Measurements from ENCODE around the gene EDN1. TPM values are rescaled to one million over a fixed set of nuclear protein-coding genes. Genes with fewer than 3 reads are reported as not detected.

The EDN1 gene
- total and polyA plus RNA-seq, 2 donors (not counting 1 experiment from before 2014, with no cell fraction given), result 0.17 to 10.1 TPM

- no peak for DNase-seq (ENCODE audit: low read depth in 2 of 2)
- Histone ChIP-seq H4K20me1 (ENCODE audit: control insufficient read depth, extremely low read depth, insufficient read depth, low read length) (no peaks in the 10 kb centered on the region), H3K9me3 (ENCODE audit: control insufficient read depth, insufficient read depth, low read depth, low read length) (no peaks in the 10 kb centered on the region), H3K27ac (ENCODE audit: insufficient read depth, low read length) (no peak overlapping the region), H3K36me3 (ENCODE audit: control insufficient read depth, insufficient read depth, low read length) (no peaks in the 10 kb centered on the region), H3K27me3 (ENCODE audit: control insufficient read depth, insufficient read depth, low read length) (no peaks in the 10 kb centered on the region), H3K4me3 (replicated peaks in 1 of 4; ENCODE audit: control extremely low read depth in 1 of 4, insufficient read depth in 1 of 4, low read depth in 3 of 4, low read length in 4 of 4) (no peak overlapping the region), H3K4me1 (ENCODE audit: control insufficient read depth, extremely low read depth, insufficient read depth, low read length) (no peaks in the 10 kb centered on the region), H3K4me2 (ENCODE audit: extremely low read depth, insufficient read depth, low read length) (no peak overlapping the region), H2AFZ (ENCODE audit: low read length) (no peak overlapping the region), H3K9ac (ENCODE audit: insufficient read depth, low read length) (no peak overlapping the region), H3K79me2 (ENCODE audit: control insufficient read depth, insufficient read depth, low read length) (no peaks in the 10 kb centered on the region)
- no peak for TF ChIP-seq EZH2 (IDR thresholded peaks at IDR 0.05; ENCODE audit: low read length, missing control alignments)
- TF ChIP-seq CTCF (conservative IDR thresholded peaks at IDR 0.05 in 1 of 2, IDR thresholded peaks at IDR 0.05 in 1 of 2; ENCODE audit: low read depth in 1 of 2, low read length in 2 of 2), result no peak
Measured at GRCh38 chr6:12258191-12258590, 32.0 kb upstream of the EDN1 start.

GRCh38 chr6:12258591-12259075, 31.5 kb upstream of the EDN1 start:
- no peaks in the 10 kb centered on the region for H3K27me3 ChIP-seq (ENCODE audit: control insufficient read depth, insufficient read depth, low read length)
- no peak for TF ChIP-seq CTCF (conservative IDR thresholded peaks at IDR 0.05 in 1 of 2, IDR thresholded peaks at IDR 0.05 in 1 of 2; ENCODE audit: low read depth in 1 of 2, low read length in 2 of 2)
- no peak for TF ChIP-seq EZH2 (IDR thresholded peaks at IDR 0.05; ENCODE audit: low read length, missing control alignments)
- no peaks in the 10 kb centered on the region for H3K36me3 ChIP-seq (ENCODE audit: control insufficient read depth, insufficient read depth, low read length)
- H3K4me1 ChIP-seq (ENCODE audit: control insufficient read depth, extremely low read depth, insufficient read depth, low read length), result no peaks in the 10 kb centered on the region
- DNase-seq (ENCODE audit: low read depth in 2 of 2), result no peak
- no peaks in the 10 kb centered on the region for H3K9me3 ChIP-seq (ENCODE audit: control insufficient read depth, insufficient read depth, low read depth, low read length)
- H3K79me2 ChIP-seq (ENCODE audit: control insufficient read depth, insufficient read depth, low read length), result no peaks in the 10 kb centered on the region
- H3K27ac ChIP-seq (ENCODE audit: insufficient read depth, low read length), result no peak overlapping the region
- no peak overlapping the region for H3K9ac ChIP-seq (ENCODE audit: insufficient read depth, low read length)
- H3K4me3 ChIP-seq (replicated peaks in 1 of 4; ENCODE audit: control extremely low read depth in 1 of 4, insufficient read depth in 1 of 4, low read depth in 3 of 4, low read length in 4 of 4), result no peak overlapping the region
- H2AFZ ChIP-seq (ENCODE audit: low read length), result no peak overlapping the region
- H4K20me1 ChIP-seq (ENCODE audit: control insufficient read depth, extremely low read depth, insufficient read depth, low read length), result no peaks in the 10 kb centered on the region
- no peak overlapping the region for H3K4me2 ChIP-seq (ENCODE audit: extremely low read depth, insufficient read depth, low read length)

- Histone ChIP-seq H3K79me2 (ENCODE audit: control insufficient read depth, insufficient read depth, low read length) (no peaks in the 10 kb centered on the region), H3K27ac (ENCODE audit: insufficient read depth, low read length) (no peak overlapping the region), H3K4me3 (replicated peaks in 1 of 4; ENCODE audit: control extremely low read depth in 1 of 4, insufficient read depth in 1 of 4, low read depth in 3 of 4, low read length in 4 of 4) (no peak overlapping the region), H2AFZ (ENCODE audit: low read length) (no peak overlapping the region), H3K4me2 (ENCODE audit: extremely low read depth, insufficient read depth, low read length) (no peak overlapping the region), H3K9ac (ENCODE audit: insufficient read depth, low read length) (no peak overlapping the region), H3K9me3 (ENCODE audit: control insufficient read depth, insufficient read depth, low read depth, low read length) (no peaks in the 10 kb centered on the region), H3K27me3 (ENCODE audit: control insufficient read depth, insufficient read depth, low read length) (no peaks in the 10 kb centered on the region), H4K20me1 (ENCODE audit: control insufficient read depth, extremely low read depth, insufficient read depth, low read length) (no peaks in the 10 kb centered on the region), H3K36me3 (ENCODE audit: control insufficient read depth, insufficient read depth, low read length) (no peaks in the 10 kb centered on the region), H3K4me1 (ENCODE audit: control insufficient read depth, extremely low read depth, insufficient read depth, low read length) (no peaks in the 10 kb centered on the region)
- no peak for DNase-seq (ENCODE audit: low read depth in 2 of 2)
- TF ChIP-seq CTCF (conservative IDR thresholded peaks at IDR 0.05 in 1 of 2, IDR thresholded peaks at IDR 0.05 in 1 of 2; ENCODE audit: low read depth in 1 of 2, low read length in 2 of 2) (no peak), EZH2 (IDR thresholded peaks at IDR 0.05; ENCODE audit: low read length, missing control alignments) (no peak)
Measured at GRCh38 chr6:12260458-12261093, 29.6 kb upstream of the EDN1 start.

Measured in fibroblast of lung (primary cell).